ENCODE measurements around the gene NR2C2.

DNA sequence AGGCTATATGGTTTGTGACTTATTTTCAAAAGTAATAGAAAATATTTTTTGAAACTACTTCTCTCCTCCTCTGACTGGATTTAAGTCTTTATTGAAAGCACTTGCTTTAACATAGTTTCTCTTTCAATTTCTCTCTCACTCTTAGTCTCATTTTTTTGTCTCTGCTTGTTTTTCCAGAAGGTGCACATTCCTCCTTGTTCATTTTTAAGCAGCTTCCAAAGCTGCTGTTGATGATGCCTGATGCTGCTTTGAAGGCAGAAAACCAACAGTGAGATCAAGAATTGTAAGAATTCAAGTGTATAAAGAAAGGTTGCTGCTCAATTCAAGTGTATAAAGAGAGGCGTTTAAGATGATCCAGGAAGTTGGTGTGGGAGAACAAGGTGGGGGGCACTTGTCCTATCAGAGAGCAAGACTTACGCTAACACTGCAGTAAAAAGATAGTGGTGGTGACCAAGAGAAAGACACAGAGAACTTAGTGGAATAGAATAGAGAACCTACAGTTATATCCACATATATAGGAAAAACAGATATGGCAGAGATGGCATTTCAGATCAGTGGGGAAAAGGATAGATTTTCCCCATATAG, 12.1 kb downstream of the NR2C2 start:
- TF ChIP-seq, protein P1, sequence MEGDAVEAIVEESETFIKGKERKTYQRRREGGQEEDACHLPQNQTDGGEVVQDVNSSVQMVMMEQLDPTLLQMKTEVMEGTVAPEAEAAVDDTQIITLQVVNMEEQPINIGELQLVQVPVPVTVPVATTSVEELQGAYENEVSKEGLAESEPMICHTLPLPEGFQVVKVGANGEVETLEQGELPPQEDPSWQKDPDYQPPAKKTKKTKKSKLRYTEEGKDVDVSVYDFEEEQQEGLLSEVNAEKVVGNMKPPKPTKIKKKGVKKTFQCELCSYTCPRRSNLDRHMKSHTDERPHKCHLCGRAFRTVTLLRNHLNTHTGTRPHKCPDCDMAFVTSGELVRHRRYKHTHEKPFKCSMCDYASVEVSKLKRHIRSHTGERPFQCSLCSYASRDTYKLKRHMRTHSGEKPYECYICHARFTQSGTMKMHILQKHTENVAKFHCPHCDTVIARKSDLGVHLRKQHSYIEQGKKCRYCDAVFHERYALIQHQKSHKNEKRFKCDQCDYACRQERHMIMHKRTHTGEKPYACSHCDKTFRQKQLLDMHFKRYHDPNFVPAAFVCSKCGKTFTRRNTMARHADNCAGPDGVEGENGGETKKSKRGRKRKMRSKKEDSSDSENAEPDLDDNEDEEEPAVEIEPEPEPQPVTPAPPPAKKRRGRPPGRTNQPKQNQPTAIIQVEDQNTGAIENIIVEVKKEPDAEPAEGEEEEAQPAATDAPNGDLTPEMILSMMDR (IDR thresholded peaks at IDR 0.05; ENCODE audit: low read depth, low read length, missing input control): no peak
- TF ChIP-seq, protein P2, sequence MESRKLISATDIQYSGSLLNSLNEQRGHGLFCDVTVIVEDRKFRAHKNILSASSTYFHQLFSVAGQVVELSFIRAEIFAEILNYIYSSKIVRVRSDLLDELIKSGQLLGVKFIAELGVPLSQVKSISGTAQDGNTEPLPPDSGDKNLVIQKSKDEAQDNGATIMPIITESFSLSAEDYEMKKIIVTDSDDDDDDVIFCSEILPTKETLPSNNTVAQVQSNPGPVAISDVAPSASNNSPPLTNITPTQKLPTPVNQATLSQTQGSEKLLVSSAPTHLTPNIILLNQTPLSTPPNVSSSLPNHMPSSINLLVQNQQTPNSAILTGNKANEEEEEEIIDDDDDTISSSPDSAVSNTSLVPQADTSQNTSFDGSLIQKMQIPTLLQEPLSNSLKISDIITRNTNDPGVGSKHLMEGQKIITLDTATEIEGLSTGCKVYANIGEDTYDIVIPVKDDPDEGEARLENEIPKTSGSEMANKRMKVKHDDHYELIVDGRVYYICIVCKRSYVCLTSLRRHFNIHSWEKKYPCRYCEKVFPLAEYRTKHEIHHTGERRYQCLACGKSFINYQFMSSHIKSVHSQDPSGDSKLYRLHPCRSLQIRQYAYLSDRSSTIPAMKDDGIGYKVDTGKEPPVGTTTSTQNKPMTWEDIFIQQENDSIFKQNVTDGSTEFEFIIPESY (IDR thresholded peaks at IDR 0.05): no peak
- TF ChIP-seq YY1 (IDR thresholded peaks at IDR 0.05) (no peak), RAD21 (IDR thresholded peaks at IDR 0.05) (no peak)
